GM21576 (cell line): ENCODE results near the gene FAM177B.
A peak's percentile ranks its signal among the peaks of the same experiment; 100 is the strongest.

Experiments used
- ATAC-seq: cut with Tn5 transposase; IDR thresholded peaks from one replicate; pipeline ENCODE4 v1.9.1; 2021; ENCODE audit warnings: mild to moderate bottlenecking, moderate library complexity; ENCODE audit not compliant: unreplicated experiment

Gene FAM177B

DNA sequence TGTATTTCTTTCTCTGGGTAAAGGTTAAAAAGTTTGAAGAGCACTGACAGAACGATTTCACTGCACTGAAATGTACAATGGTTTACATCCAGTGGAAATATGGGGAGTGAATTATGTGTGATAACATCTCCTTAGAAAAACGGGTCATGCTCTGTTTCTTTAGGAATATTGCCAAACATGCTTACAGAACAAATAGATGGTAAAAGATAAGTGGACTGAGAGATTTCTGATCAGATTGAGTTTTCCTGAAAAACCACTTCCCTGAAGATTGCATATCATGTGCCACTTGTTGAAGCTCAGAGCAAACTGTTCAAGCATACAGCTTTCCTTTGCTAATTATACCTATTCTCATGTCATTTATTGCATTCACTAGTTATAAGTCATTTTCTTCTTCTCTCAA lies 47.9 kb downstream of the FAM177B start:
- ATAC-seq = no peak

DNA sequence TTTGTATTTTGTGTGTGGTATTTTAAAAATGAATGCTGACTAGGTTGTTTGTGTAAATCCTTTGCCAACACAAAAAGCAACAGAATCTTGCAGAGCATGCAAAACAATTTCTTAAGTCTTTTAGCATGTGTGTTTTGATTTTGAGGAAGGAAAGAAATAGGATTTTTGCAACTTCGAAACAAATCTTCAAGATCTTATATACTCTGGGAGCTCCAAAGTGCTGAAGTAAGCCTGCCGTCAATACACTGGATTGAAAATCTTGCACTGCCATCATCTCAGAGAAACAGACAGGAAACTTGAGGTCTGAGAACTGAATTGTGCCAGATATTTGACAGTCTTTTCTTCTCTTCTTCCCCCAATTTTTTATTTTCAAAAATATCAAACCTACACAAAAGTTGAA lies 48.5 kb downstream of the FAM177B start:
- no peak for ATAC-seq

GRCh38 chr1:222786121-222786520 lies 49.1 kb downstream of the FAM177B start:
- ATAC-seq = no peak

- no peak for ATAC-seq
These were observed 50.7 kb downstream of the FAM177B start for GRCh38 chr1:222787729-222788128.

- peak; percentile 78 for ATAC-seq
These were observed 51.6 kb downstream of the FAM177B start for GRCh38 chr1:222788402-222789156.

GRCh38 chr1:222790115-222790514 lies 53.1 kb downstream of the FAM177B start:
- no peak for ATAC-seq

GRCh38 chr1:222790520-222790919 lies 53.5 kb downstream of the FAM177B start:
- no peak for ATAC-seq

GRCh38 chr1:222791006-222791710 lies 54.2 kb downstream of the FAM177B start:
- no peak for ATAC-seq

- ATAC-seq = no peak
These were observed 55.7 kb downstream of the FAM177B start for GRCh38 chr1:222792744-222793143.

GRCh38 chr1:222794656-222795474 lies 57.9 kb downstream of the FAM177B start:
- no peak for ATAC-seq

GRCh38 chr1:222798116-222798515 lies 61.1 kb downstream of the FAM177B start:
- no peak for ATAC-seq

- ATAC-seq = no peak
These were observed 62.0 kb downstream of the FAM177B start for GRCh38 chr1:222798975-222799374.
